HTR-8/SVneo (cell line): ENCODE data around the gene ROBO4.

Experiments used
- DNase-seq: peaks from one replicate; pipeline ENCODE4 v3.0.0; 2011; ENCODE audit warnings: low spot score, mixed read lengths; ENCODE audit not compliant: insufficient read length
- FAIRE-seq: peaks from 2 replicates; lab custom pipeline; 2011; peaks lifted over from hg19 to GRCh38; lab: Jason Lieb, UNC

ROBO4 gene

GRCh38 chr11:124897674-124898262 is at the start of gene ROBO4:
Gene ROBO4, minus strand, starts transcription at chr11:124897865. Its CDS starts 70 bp downstream, at chr11:124897795.
- DNase-seq (no peak), FAIRE-seq (no peak)

GRCh38 chr11:124946735-124947141 is 49.1 kb upstream of the ROBO4 start:
- DNase-seq: no peak

GRCh38 chr11:124945826-124946225 is 48.2 kb upstream of the ROBO4 start:
- no peak for FAIRE-seq
- DNase-seq: no peak

More at GRCh38 chr11:124946735-124947141, 49.1 kb upstream of the ROBO4 start:
- FAIRE-seq: no peak

- no peak for DNase-seq
- no peak for FAIRE-seq
These were observed 46.9 kb upstream of the ROBO4 start for GRCh38 chr11:124944565-124944964.

GRCh38 chr11:124943741-124944140 is 46.1 kb upstream of the ROBO4 start:
- no peak for DNase-seq
- FAIRE-seq: no peak

GRCh38 chr11:124943254-124943616 is 45.6 kb upstream of the ROBO4 start:
- no peak for DNase-seq
- FAIRE-seq: no peak

- FAIRE-seq (no peak), DNase-seq (no peak)
These were observed 45.0 kb upstream of the ROBO4 start for GRCh38 chr11:124942466-124943253.

GRCh38 chr11:124941703-124942102 is 44.0 kb upstream of the ROBO4 start:
- DNase-seq (no peak), FAIRE-seq (no peak)

GRCh38 chr11:124938970-124939369 is 41.3 kb upstream of the ROBO4 start:
- FAIRE-seq (no peak), DNase-seq (no peak)

GRCh38 chr11:124938206-124938765 is 40.6 kb upstream of the ROBO4 start:
- DNase-seq: no peak
- FAIRE-seq: no peak

- FAIRE-seq (no peak), DNase-seq (no peak)
These were observed 39.8 kb upstream of the ROBO4 start for GRCh38 chr11:124937336-124937935.

- no peak for FAIRE-seq
- DNase-seq: no peak
These were observed 38.2 kb upstream of the ROBO4 start, which contains the start of gene HEPACAM for GRCh38 chr11:124935548-124936514. Gene HEPACAM, minus strand, starts transcription at chr11:124936047. Its CDS starts 41 bp downstream, at chr11:124936006.

- DNase-seq (no peak), FAIRE-seq (no peak)
These were observed 37.3 kb upstream of the ROBO4 start for GRCh38 chr11:124934862-124935547.

- DNase-seq (no peak), FAIRE-seq (no peak)
These were observed 33.1 kb upstream of the ROBO4 start for GRCh38 chr11:124930799-124931198.

GRCh38 chr11:124928942-124929665 is 31.4 kb upstream of the ROBO4 start:
- DNase-seq: no peak

GRCh38 chr11:124923296-124923695 is 25.6 kb upstream of the ROBO4 start:
- DNase-seq: no peak

More at GRCh38 chr11:124928942-124929665, 31.4 kb upstream of the ROBO4 start:
- FAIRE-seq: no peak

GRCh38 chr11:124922831-124923230 is 25.2 kb upstream of the ROBO4 start:
- FAIRE-seq (no peak), DNase-seq (no peak)

More at GRCh38 chr11:124923296-124923695, 25.6 kb upstream of the ROBO4 start:
- no peak for FAIRE-seq

GRCh38 chr11:124920870-124921609 is 23.4 kb upstream of the ROBO4 start:
- no peak for DNase-seq
- FAIRE-seq: no peak
